ENCODE measurements around the gene ISM1. TPM values are rescaled to one million over a fixed set of nuclear protein-coding genes. Genes with fewer than 3 reads are reported as not detected.

The ISM1 gene
- total RNA-seq, 1 experiment from 2014 or later, result 0.20 TPM

GRCh38 chr20:13331536-13331935, 110.5 kb downstream of the ISM1 start:
- Histone ChIP-seq H4K5ac (ENCODE audit: insufficient read length, low read depth, low read length) (no peak overlapping the region), H3K27me3 (ENCODE audit: insufficient read depth, low read length) (no peaks in the 10 kb centered on the region), H3K56ac (ENCODE audit: insufficient read length, low read depth, low read length) (no peak overlapping the region), H4K8ac (replicated peaks; ENCODE audit: insufficient read length, low read depth, low read length) (no peak overlapping the region), H3K79me2 (ENCODE audit: insufficient read depth, low read length) (no peaks in the 10 kb centered on the region), H3K9ac (ENCODE audit: extremely low read depth, insufficient read length, low read length) (no peak overlapping the region), H2BK5ac (ENCODE audit: insufficient read length, low read length) (no peak overlapping the region), H3K9me3 (ENCODE audit: control insufficient read depth, low read depth, low read length) (no peaks in the 10 kb centered on the region), H3K14ac (ENCODE audit: insufficient read depth, low read length) (no peak overlapping the region), H2BK15ac (ENCODE audit: low read depth, low read length) (no peak overlapping the region), H3K4ac (ENCODE audit: low read depth, low read length) (no peak overlapping the region), H2BK20ac (ENCODE audit: low read depth, low read length, poor library complexity, severe bottlenecking) (no peak overlapping the region), H3K27ac (ENCODE audit: insufficient read length, low read depth, low read length) (no peak overlapping the region), H2AK5ac (ENCODE audit: insufficient read length, low read length) (no peak overlapping the region), H2BK120ac (ENCODE audit: low read depth, low read length, poor library complexity, severe bottlenecking) (no peak overlapping the region), H4K91ac (ENCODE audit: insufficient read length, low read depth, low read length) (no peak overlapping the region), H3K4me1 (ENCODE audit: insufficient read depth, low read length) (no peaks in the 10 kb centered on the region), H3K4me2 (ENCODE audit: insufficient read depth, insufficient read length, low read length) (no peak overlapping the region), H3K23ac (ENCODE audit: insufficient read length, low read depth, low read length) (no peak overlapping the region), H3K79me1 (ENCODE audit: insufficient read depth, low read depth, low read length, poor library complexity, severe bottlenecking) (no peaks in the 10 kb centered on the region), H4K20me1 (ENCODE audit: control insufficient read depth, insufficient read depth, insufficient read length) (no peaks in the 10 kb centered on the region), H2BK12ac (ENCODE audit: insufficient read length, low read depth, low read length) (no peak overlapping the region), H3K23me2 (ENCODE audit: insufficient read length, low read depth, low read length, poor library complexity, severe bottlenecking) (no peaks in the 10 kb centered on the region), H3K18ac (ENCODE audit: insufficient read length, low read depth, low read length) (no peak overlapping the region), H3T11ph (ENCODE audit: low read length) (no peak overlapping the region), H2AFZ (ENCODE audit: low read length) (no peak overlapping the region)
- peaks cover 8 to 14% of the 10 kb centered on the region in 2 experiments; a peak in 3 of 5 replicates for H3K9me3 Mint-ChIP-seq
- H3K4me1 Mint-ChIP-seq, result peaks cover 0 to 2% of the 10 kb centered on the region in 2 experiments; a peak in 1 of 4 replicates
- no peak overlapping the region for H3K4me3 Mint-ChIP-seq
- no CpG with 5 or more reads among the region's 1 CpG for WGBS (ENCODE audit: extremely low coverage, insufficient read length, low lambda C conversion rate)
- H3K36me3 Mint-ChIP-seq (ENCODE audit: insufficient read depth in 1 of 3, low read depth in 3 of 3), result peaks cover 4 to 11% (median 8%) of the 10 kb centered on the region in 3 experiments; a peak in 6 of 7 replicates
- DNase-seq, result no peak
- no peak overlapping the region for H3K27ac Mint-ChIP-seq
- H3K27me3 Mint-ChIP-seq (ENCODE audit: low read depth), result no peaks in the 10 kb centered on the region
- TF ChIP-seq, protein P1, sequence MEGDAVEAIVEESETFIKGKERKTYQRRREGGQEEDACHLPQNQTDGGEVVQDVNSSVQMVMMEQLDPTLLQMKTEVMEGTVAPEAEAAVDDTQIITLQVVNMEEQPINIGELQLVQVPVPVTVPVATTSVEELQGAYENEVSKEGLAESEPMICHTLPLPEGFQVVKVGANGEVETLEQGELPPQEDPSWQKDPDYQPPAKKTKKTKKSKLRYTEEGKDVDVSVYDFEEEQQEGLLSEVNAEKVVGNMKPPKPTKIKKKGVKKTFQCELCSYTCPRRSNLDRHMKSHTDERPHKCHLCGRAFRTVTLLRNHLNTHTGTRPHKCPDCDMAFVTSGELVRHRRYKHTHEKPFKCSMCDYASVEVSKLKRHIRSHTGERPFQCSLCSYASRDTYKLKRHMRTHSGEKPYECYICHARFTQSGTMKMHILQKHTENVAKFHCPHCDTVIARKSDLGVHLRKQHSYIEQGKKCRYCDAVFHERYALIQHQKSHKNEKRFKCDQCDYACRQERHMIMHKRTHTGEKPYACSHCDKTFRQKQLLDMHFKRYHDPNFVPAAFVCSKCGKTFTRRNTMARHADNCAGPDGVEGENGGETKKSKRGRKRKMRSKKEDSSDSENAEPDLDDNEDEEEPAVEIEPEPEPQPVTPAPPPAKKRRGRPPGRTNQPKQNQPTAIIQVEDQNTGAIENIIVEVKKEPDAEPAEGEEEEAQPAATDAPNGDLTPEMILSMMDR (conservative IDR thresholded peaks at IDR 0.05), result no peak

Data from H9 (cell line).